HG03103 (cell line): ENCODE results near the gene PTCHD1.

ENCODE experiments used
- ATAC-seq: cut with Tn5 transposase; IDR thresholded peaks from one replicate; pipeline ENCODE4 v1.9.1; 2021; ENCODE audit warnings: low read depth; ENCODE audit not compliant: unreplicated experiment

Gene PTCHD1

GRCh38 chrX:23344904-23345271 is 10.2 kb downstream of the PTCHD1 start:
- ATAC-seq, result no peak

- no peak for ATAC-seq
These were observed 21.5 kb downstream of the PTCHD1 start for GRCh38 chrX:23356189-23356588.

GRCh38 chrX:23364416-23364815 is 29.8 kb downstream of the PTCHD1 start:
- no peak for ATAC-seq

GRCh38 chrX:23365541-23365940 is 30.9 kb downstream of the PTCHD1 start:
- ATAC-seq, result no peak

- ATAC-seq, result no peak
These were observed 32.3 kb downstream of the PTCHD1 start for GRCh38 chrX:23366914-23367313.

- ATAC-seq, result no peak
These were observed 34.4 kb downstream of the PTCHD1 start for GRCh38 chrX:23369027-23369426.

GRCh38 chrX:23372220-23372902 is 37.7 kb downstream of the PTCHD1 start:
- ATAC-seq, result no peak

GRCh38 chrX:23373129-23373804 is 38.6 kb downstream of the PTCHD1 start:
- ATAC-seq, result no peak

GRCh38 chrX:23374291-23374690 is 39.6 kb downstream of the PTCHD1 start:
- ATAC-seq, result no peak

- no peak for ATAC-seq
These were observed 41.9 kb downstream of the PTCHD1 start for GRCh38 chrX:23376581-23376980.

- no peak for ATAC-seq
These were observed 45.9 kb downstream of the PTCHD1 start for GRCh38 chrX:23380581-23380980.

GRCh38 chrX:23381099-23382087 is 46.7 kb downstream of the PTCHD1 start:
- no peak for ATAC-seq

GRCh38 chrX:23382572-23382971 is 47.9 kb downstream of the PTCHD1 start:
- ATAC-seq, result no peak

- no peak for ATAC-seq
These were observed 48.8 kb downstream of the PTCHD1 start for GRCh38 chrX:23383411-23383810.

- ATAC-seq, result no peak
These were observed 50.6 kb downstream of the PTCHD1 start for GRCh38 chrX:23385242-23385641.

GRCh38 chrX:23386260-23386659 is 51.6 kb downstream of the PTCHD1 start:
- no peak for ATAC-seq

GRCh38 chrX:23386726-23387125 is 52.1 kb downstream of the PTCHD1 start:
- no peak for ATAC-seq

- no peak for ATAC-seq
These were observed 53.0 kb downstream of the PTCHD1 start for GRCh38 chrX:23387550-23388184.

GRCh38 chrX:23389196-23389792 is 54.6 kb downstream of the PTCHD1 start:
- no peak for ATAC-seq

GRCh38 chrX:23390979-23391378 is 56.3 kb downstream of the PTCHD1 start:
- no peak for ATAC-seq
